Mammary epithelial cell (primary cell): ENCODE measurements around the gene SPIRE1.

Experiments
- EZH2 ChIP-seq: IDR thresholded peaks from 2 replicates; pipeline ENCODE4 v1.6.1; 2012; ENCODE audit warnings: low read length, inconsistent platforms, borderline replicate concordance
- TF ChIP-seq, protein P1 (sequence below), 2 donors: IDR thresholded peaks in 1 of 2; conservative IDR thresholded peaks in 1 of 2; 2 replicates each; pipeline ENCODE4 v1.5.1; 2011 to 2012; ENCODE audit warnings: inconsistent platforms in 2 of 2, low read length in 2 of 2, mild to moderate bottlenecking in 2 of 2, control low read depth in 1 of 2, low read depth in 1 of 2; ENCODE audit not compliant: insufficient read depth in 1 of 2; ENCODE audit errors: extremely low read depth in 1 of 2

DNA sequence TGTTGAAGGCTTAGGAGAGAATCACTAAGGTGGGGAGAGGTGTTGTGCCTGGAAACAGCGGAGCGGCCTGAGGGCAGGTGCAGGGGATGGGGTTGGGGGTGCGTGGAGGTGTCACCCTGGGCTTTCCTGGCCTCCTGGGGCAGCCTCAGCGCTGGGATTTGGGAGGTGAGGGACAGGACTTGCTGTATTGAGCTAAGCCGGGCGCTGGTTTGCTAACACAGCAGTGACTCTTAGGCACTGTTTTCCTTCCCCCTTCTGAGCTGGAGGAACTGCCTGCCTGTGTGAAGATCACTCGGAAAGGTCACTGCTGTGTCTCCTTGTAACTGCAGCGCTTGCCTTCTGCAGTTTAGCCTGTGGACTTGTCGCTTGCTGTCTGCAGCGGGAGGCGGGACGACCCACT, 229.0 kb downstream of the SPIRE1 start:
- TF ChIP-seq, protein P1, sequence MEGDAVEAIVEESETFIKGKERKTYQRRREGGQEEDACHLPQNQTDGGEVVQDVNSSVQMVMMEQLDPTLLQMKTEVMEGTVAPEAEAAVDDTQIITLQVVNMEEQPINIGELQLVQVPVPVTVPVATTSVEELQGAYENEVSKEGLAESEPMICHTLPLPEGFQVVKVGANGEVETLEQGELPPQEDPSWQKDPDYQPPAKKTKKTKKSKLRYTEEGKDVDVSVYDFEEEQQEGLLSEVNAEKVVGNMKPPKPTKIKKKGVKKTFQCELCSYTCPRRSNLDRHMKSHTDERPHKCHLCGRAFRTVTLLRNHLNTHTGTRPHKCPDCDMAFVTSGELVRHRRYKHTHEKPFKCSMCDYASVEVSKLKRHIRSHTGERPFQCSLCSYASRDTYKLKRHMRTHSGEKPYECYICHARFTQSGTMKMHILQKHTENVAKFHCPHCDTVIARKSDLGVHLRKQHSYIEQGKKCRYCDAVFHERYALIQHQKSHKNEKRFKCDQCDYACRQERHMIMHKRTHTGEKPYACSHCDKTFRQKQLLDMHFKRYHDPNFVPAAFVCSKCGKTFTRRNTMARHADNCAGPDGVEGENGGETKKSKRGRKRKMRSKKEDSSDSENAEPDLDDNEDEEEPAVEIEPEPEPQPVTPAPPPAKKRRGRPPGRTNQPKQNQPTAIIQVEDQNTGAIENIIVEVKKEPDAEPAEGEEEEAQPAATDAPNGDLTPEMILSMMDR (conservative IDR thresholded peaks at IDR 0.05 in 1 of 2, IDR thresholded peaks at IDR 0.05 in 1 of 2; ENCODE audit: extremely low read depth in 1 of 2, insufficient read depth in 1 of 2, low read depth in 1 of 2, low read length in 2 of 2), result no peak
- TF ChIP-seq EZH2, result no peak
